GM23338 (cell line): ENCODE results near the gene C16orf74. TPM values are rescaled to one million over a fixed set of nuclear protein-coding genes. Genes with fewer than 3 reads are reported as not detected.

Experiments used
- ATAC-seq: fragments of 200-7000 bp; cut with Tn5 transposase; 3 replicates; pipeline ENCODE4 v1.9.1; 2020
- DNase-seq: peaks from one replicate; pipeline ENCODE4 v3.0.0-alpha.2; 2015; ENCODE audit warnings: low spot score
- H2AFZ ChIP-seq: fragments of 200-600 bp; sonication (generic); 2 replicates; pipeline ENCODE4 v1.8.0; 2016; ENCODE audit warnings: antibody characterized with exemption, mild to moderate bottlenecking, moderate library complexity
- H3F3A ChIP-seq: fragments of 200-600 bp; sonication (generic); replicated peaks from 2 replicates; pipeline ENCODE4 v1.8.0; 2017; ENCODE audit warnings: antibody characterized with exemption, mixed run types, low read depth
- H3K27ac ChIP-seq: fragments of 200-600 bp; sonication (generic); 2 replicates; pipeline ENCODE4 v1.6.1; 2016; ENCODE audit warnings: low read depth
- H3K27me3 ChIP-seq: fragments of 200-600 bp; sonication (generic); 2 replicates; pipeline ENCODE4 v1.8.0; 2016; ENCODE audit warnings: mild to moderate bottlenecking, mixed run types, moderate library complexity; ENCODE audit not compliant: insufficient read depth
- H3K36me3 ChIP-seq: fragments of 200-600 bp; sonication (generic); 2 replicates; pipeline ENCODE4 v1.8.0; 2016; ENCODE audit warnings: mild to moderate bottlenecking; ENCODE audit not compliant: insufficient read depth
- H3K4me1 ChIP-seq: fragments of 200-600 bp; sonication (generic); 2 replicates; pipeline ENCODE4 v1.8.0; 2016; ENCODE audit warnings: mild to moderate bottlenecking, moderate library complexity; ENCODE audit not compliant: insufficient read depth
- H3K4me2 ChIP-seq: fragments of 200-600 bp; sonication (generic); 2 replicates; pipeline ENCODE4 v1.7.1; 2017; ENCODE audit warnings: mixed run types
- H3K4me3 ChIP-seq: fragments of 200-600 bp; sonication (generic); 2 replicates; pipeline ENCODE4 v1.6.1; 2016; ENCODE audit warnings: mixed run types
- H3K79me2 ChIP-seq: fragments of 200-600 bp; sonication (generic); replicated peaks from 2 replicates; pipeline ENCODE4 v1.8.0; 2017; ENCODE audit warnings: mild to moderate bottlenecking; ENCODE audit not compliant: insufficient read depth
- H3K9me2 ChIP-seq: fragments of 200-600 bp; sonication (generic); 2 replicates; pipeline ENCODE4 v1.8.0; 2017; ENCODE audit not compliant: insufficient read depth
- H4K20me1 ChIP-seq: fragments of 200-600 bp; sonication (generic); replicated peaks from 2 replicates; pipeline ENCODE4 v1.8.0; 2017; ENCODE audit warnings: mild to moderate bottlenecking; ENCODE audit not compliant: insufficient read depth
- H3K27ac Mint-ChIP-seq: 2 replicates; pipeline ENCODE4 v1.8.0; 2020; ENCODE audit warnings: inconsistent platforms, mild to moderate bottlenecking, moderate library complexity, mixed read lengths
- H3K27me3 Mint-ChIP-seq: 3 replicates; pipeline ENCODE4 v1.8.0; 2022; ENCODE audit warnings: low read depth, mild to moderate bottlenecking, moderate library complexity, mixed read lengths, inconsistent platforms; ENCODE audit not compliant: insufficient read depth, poor library complexity
- H3K36me3 Mint-ChIP-seq: 3 replicates; pipeline ENCODE4 v1.8.0; 2021; ENCODE audit warnings: low read depth, mild to moderate bottlenecking, inconsistent platforms, moderate library complexity, mixed read lengths
- H3K4me1 Mint-ChIP-seq: 3 replicates; pipeline ENCODE4 v1.8.0; 2020; ENCODE audit warnings: mild to moderate bottlenecking, inconsistent platforms, mixed read lengths
- H3K4me3 Mint-ChIP-seq: 3 replicates; pipeline ENCODE4 v1.8.0; 2021; ENCODE audit warnings: moderate library complexity, mild to moderate bottlenecking, inconsistent platforms, mixed read lengths
- H3K9me3 Mint-ChIP-seq: 3 replicates; pipeline ENCODE4 v1.8.0; 2020; ENCODE audit warnings: moderate library complexity, mild to moderate bottlenecking, inconsistent platforms, mixed read lengths
- CREB1 ChIP-seq: fragments of 250-450 bp; sonication (Bioruptor Pico); IDR thresholded peaks from 2 replicates; pipeline ENCODE4 v1.5.0; 2020; ENCODE audit warnings: low read depth, mild to moderate bottlenecking, moderate library complexity
- CTCF ChIP-seq, 2 experiments: fragments of 200-600 bp in 1 of 2; sonication (generic) in 1 of 2; conservative IDR thresholded peaks; 2 replicates each; pipeline versions ENCODE4 v1.5.1 to v1.6.1; 2016 to 2017; ENCODE audit warnings: antibody characterized with exemption in 2 of 2, low read depth in 2 of 2, mild to moderate bottlenecking in 2 of 2, moderate library complexity in 1 of 2
- ETS1 ChIP-seq: IDR thresholded peaks from 2 replicates; pipeline ENCODE4 v1.6.1; 2016; ENCODE audit warnings: antibody characterized with exemption
- EZH2 ChIP-seq: fragments of 200-600 bp; sonication (generic); IDR thresholded peaks from one replicate; pipeline ENCODE4 v1.8.0; 2017; ENCODE audit warnings: antibody characterized with exemption, mild to moderate bottlenecking, low read depth; ENCODE audit not compliant: unreplicated experiment
- EZH2phosphoT487 ChIP-seq: fragments of 200-600 bp; sonication (generic); IDR thresholded peaks from one replicate; pipeline ENCODE4 v1.8.1; 2018; ENCODE audit warnings: antibody characterized with exemption; ENCODE audit not compliant: unreplicated experiment
- JUNB ChIP-seq: IDR thresholded peaks from one replicate; pipeline ENCODE4 v1.6.1; 2016; ENCODE audit warnings: antibody characterized with exemption; ENCODE audit not compliant: unreplicated experiment
- NANOG ChIP-seq: IDR thresholded peaks from 2 replicates; pipeline ENCODE4 v1.6.1; 2016; ENCODE audit warnings: antibody characterized with exemption, borderline replicate concordance
- POLR2AphosphoS5 ChIP-seq: IDR thresholded peaks from 2 replicates; pipeline ENCODE4 v1.6.1; 2016; ENCODE audit warnings: antibody characterized with exemption, low read depth
- REST ChIP-seq: IDR thresholded peaks from one replicate; pipeline ENCODE4 v1.6.1; 2018; ENCODE audit warnings: antibody characterized with exemption; ENCODE audit not compliant: unreplicated experiment
- STAT1 ChIP-seq: IDR thresholded peaks from one replicate; pipeline ENCODE4 v1.6.1; 2016; ENCODE audit warnings: antibody characterized with exemption; ENCODE audit not compliant: unreplicated experiment
- ZNF114 ChIP-seq: fragments of 250-450 bp; sonication (Bioruptor Pico); IDR thresholded peaks from 2 replicates; pipeline ENCODE4 v1.5.0; 2020; ENCODE audit warnings: mild to moderate bottlenecking, moderate library complexity
- ZNF331 ChIP-seq: fragments of 250-450 bp; sonication (Bioruptor Pico); IDR thresholded peaks from 2 replicates; pipeline ENCODE4 v1.5.0; 2020; ENCODE audit warnings: low read depth, mild to moderate bottlenecking, moderate library complexity
- ZNF462 ChIP-seq: fragments of 250-450 bp; sonication (Bioruptor Pico); IDR thresholded peaks from 2 replicates; pipeline ENCODE4 v1.5.0; 2020; ENCODE audit warnings: mild to moderate bottlenecking, moderate library complexity
- polyA plus RNA-seq: library from polyadenylated mRNA; unstranded; fragments of >200 nt; fragmentation: Nextera tagmentation; extraction: Ambion mirVana; gene quantifications from 2 replicates; pipeline ENCODE4 v1.2.1, GENCODE V29; 2016
- total RNA-seq: library from RNA; depleted of rRNA; stranded (reverse); fragments of >200 nt; shearing (Covaris generic); gene quantifications from 2 replicates; pipeline ENCODE4 v1.2.3, GENCODE V29; 2014

The C16orf74 gene
- total and polyA plus RNA-seq, 2 experiments from 2014 or later, result 12.1 to 19.1 TPM

GRCh38 chr16:85774811-85775210, 23.9 kb upstream of the C16orf74 start:
- no peaks in the 10 kb centered on the region for H3K4me1 ChIP-seq
- H3K27me3 ChIP-seq, result no peaks in the 10 kb centered on the region
- TF ChIP-seq ZNF331 (CRISPR knock-in tag) (no peak), EZH2 (no peak), POLR2AphosphoS5 (no peak), ETS1 (no peak), JUNB (no peak), NANOG (no peak), STAT1 (no peak), ZNF114 (CRISPR knock-in tag) (no peak), EZH2phosphoT487 (no peak), CTCF (conservative IDR thresholded peaks at IDR 0.05; ENCODE audit: low read depth in 2 of 2) (no peak), REST (no peak), CREB1 (no peak), ZNF462 (CRISPR knock-in tag) (no peak)
- 0 out of 2 replicates have a peak, but pooled peaks cover 2% of the 10 kb centered on the region for H3F3A ChIP-seq
- H3K27me3 Mint-ChIP-seq, result peaks cover 5% of the 10 kb centered on the region
- DNase-seq (no peak), ATAC-seq (no peak)
- peaks cover 17% of the 10 kb centered on the region for H3K36me3 ChIP-seq
- no peaks in the 10 kb centered on the region for H3K4me1 Mint-ChIP-seq
- H3K79me2 ChIP-seq, result no peaks in the 10 kb centered on the region
- H3K9me2 ChIP-seq, result no peaks in the 10 kb centered on the region
- no peak overlapping the region for H3K27ac ChIP-seq
- H3K4me3 ChIP-seq, result no peak overlapping the region
- no peak overlapping the region for H3K4me3 Mint-ChIP-seq
- H3K36me3 Mint-ChIP-seq, result peaks cover 29% of the 10 kb centered on the region
- no peak overlapping the region for H2AFZ ChIP-seq
- no peak overlapping the region for H3K27ac Mint-ChIP-seq
- no peaks in the 10 kb centered on the region; the same call in none of the 2 replicates for H4K20me1 ChIP-seq
- no peaks in the 10 kb centered on the region for H3K9me3 Mint-ChIP-seq
- no peak overlapping the region for H3K4me2 ChIP-seq
